Measurements from ENCODE around the gene SEPTIN6.

DNA sequence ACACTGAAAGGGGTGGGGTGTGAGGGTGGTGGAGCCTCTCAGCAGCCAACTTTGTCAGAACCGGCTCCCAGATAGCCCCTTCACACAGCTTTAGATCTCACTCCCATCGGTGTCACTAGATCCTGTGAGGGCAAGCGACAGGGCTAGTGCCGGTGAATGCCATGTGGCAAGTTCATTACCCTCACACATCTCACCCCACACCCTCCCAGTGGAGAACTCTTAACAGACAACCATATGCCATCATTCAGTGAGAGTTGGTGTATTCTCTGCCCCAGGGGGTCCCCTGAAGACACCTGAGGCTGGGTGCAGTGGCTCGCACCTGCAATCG lies 15.3 kb downstream of the SEPTIN6 start:
- TF ChIP-seq POLR2A (IDR thresholded peaks at IDR 0.05): no peak
- TF ChIP-seq, protein P1, sequence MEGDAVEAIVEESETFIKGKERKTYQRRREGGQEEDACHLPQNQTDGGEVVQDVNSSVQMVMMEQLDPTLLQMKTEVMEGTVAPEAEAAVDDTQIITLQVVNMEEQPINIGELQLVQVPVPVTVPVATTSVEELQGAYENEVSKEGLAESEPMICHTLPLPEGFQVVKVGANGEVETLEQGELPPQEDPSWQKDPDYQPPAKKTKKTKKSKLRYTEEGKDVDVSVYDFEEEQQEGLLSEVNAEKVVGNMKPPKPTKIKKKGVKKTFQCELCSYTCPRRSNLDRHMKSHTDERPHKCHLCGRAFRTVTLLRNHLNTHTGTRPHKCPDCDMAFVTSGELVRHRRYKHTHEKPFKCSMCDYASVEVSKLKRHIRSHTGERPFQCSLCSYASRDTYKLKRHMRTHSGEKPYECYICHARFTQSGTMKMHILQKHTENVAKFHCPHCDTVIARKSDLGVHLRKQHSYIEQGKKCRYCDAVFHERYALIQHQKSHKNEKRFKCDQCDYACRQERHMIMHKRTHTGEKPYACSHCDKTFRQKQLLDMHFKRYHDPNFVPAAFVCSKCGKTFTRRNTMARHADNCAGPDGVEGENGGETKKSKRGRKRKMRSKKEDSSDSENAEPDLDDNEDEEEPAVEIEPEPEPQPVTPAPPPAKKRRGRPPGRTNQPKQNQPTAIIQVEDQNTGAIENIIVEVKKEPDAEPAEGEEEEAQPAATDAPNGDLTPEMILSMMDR (IDR thresholded peaks at IDR 0.05): no peak

All from adrenal gland (tissue), 5 donors.